HG03108 (cell line): ENCODE measurements around the gene COL23A1.
"Not testable (repeated sequence)": the region's sequence is repeated elsewhere in the genome, so short reads cannot be mapped to it uniquely, and the experiment has no call there.

Experiments used
- ATAC-seq: cut with Tn5 transposase; IDR thresholded peaks from one replicate; pipeline ENCODE4 v1.9.1; 2021; ENCODE audit warnings: moderate library complexity; ENCODE audit not compliant: unreplicated experiment

Gene COL23A1

GRCh38 chr5:178385496-178385890, 204.7 kb downstream of the COL23A1 start:
- no peak for ATAC-seq

- no peak for ATAC-seq
These were observed 205.2 kb downstream of the COL23A1 start for GRCh38 chr5:178384816-178385495.

GRCh38 chr5:178383919-178384815, 206.0 kb downstream of the COL23A1 start:
- ATAC-seq = no peak

- ATAC-seq = no peak
These were observed 206.8 kb downstream of the COL23A1 start for GRCh38 chr5:178383301-178383918.

GRCh38 chr5:178382754-178383164, 207.4 kb downstream of the COL23A1 start:
- no peak for ATAC-seq

- ATAC-seq = no peak
These were observed 208.1 kb downstream of the COL23A1 start for GRCh38 chr5:178381921-178382695.

- no peak for ATAC-seq
These were observed 209.0 kb downstream of the COL23A1 start for GRCh38 chr5:178381206-178381605.

- ATAC-seq = no peak
These were observed 209.6 kb downstream of the COL23A1 start for GRCh38 chr5:178380541-178381074.

- no peak for ATAC-seq
These were observed 210.1 kb downstream of the COL23A1 start for GRCh38 chr5:178380086-178380485.

GRCh38 chr5:178378527-178379484, 211.4 kb downstream of the COL23A1 start:
- no peak for ATAC-seq

GRCh38 chr5:178377583-178378270, 212.5 kb downstream of the COL23A1 start:
- ATAC-seq = no peak

GRCh38 chr5:178376921-178377582, 213.1 kb downstream of the COL23A1 start:
- ATAC-seq = no peak

GRCh38 chr5:178375348-178375747, 214.8 kb downstream of the COL23A1 start:
- ATAC-seq = no peak

GRCh38 chr5:178373711-178374110, 216.5 kb downstream of the COL23A1 start:
- no peak for ATAC-seq

- no peak for ATAC-seq
These were observed 218.0 kb downstream of the COL23A1 start for GRCh38 chr5:178372142-178372571.

- ATAC-seq = no peak
These were observed 218.7 kb downstream of the COL23A1 start for GRCh38 chr5:178371362-178372111.

GRCh38 chr5:178370102-178370501, 220.1 kb downstream of the COL23A1 start:
- no peak for ATAC-seq

GRCh38 chr5:178369469-178369868, 220.7 kb downstream of the COL23A1 start:
- not testable (repeated sequence) for ATAC-seq
